AG09319 (cell line): ENCODE results near the gene SLC24A4.

Experiments used
- DNase-seq: peaks from one replicate; pipeline ENCODE4 v3.0.0-alpha.2; 2010; ENCODE audit warnings: low read depth; ENCODE audit errors: extremely low read depth
- CTCF ChIP-seq: IDR thresholded peaks from 2 replicates; pipeline ENCODE4 v1.5.1; 2011; ENCODE audit warnings: low read depth, mild to moderate bottlenecking, inconsistent platforms, low read length, moderate library complexity

Gene SLC24A4

GRCh38 chr14:92316937-92317336 lies 6.0 kb upstream of the SLC24A4 start:
- no peak for DNase-seq
- no peak for TF ChIP-seq CTCF

- no peak for DNase-seq
- TF ChIP-seq CTCF: no peak
Observed at GRCh38 chr14:92317511-92317910, 5.5 kb upstream of the SLC24A4 start.

GRCh38 chr14:92321701-92322100 lies 1.3 kb upstream of the SLC24A4 start:
- no peak for DNase-seq
- no peak for TF ChIP-seq CTCF

GRCh38 chr14:92322516-92322915 lies 449 bp upstream of the SLC24A4 start:
- no peak for DNase-seq
- no peak for TF ChIP-seq CTCF

- DNase-seq: no peak
- TF ChIP-seq CTCF: no peak
Observed at GRCh38 chr14:92323916-92324818, 1.2 kb downstream of the SLC24A4 start.

- TF ChIP-seq CTCF: no peak
- DNase-seq: no peak
Observed at GRCh38 chr14:92325835-92326234, 2.9 kb downstream of the SLC24A4 start.

GRCh38 chr14:92328664-92329255 lies 5.8 kb downstream of the SLC24A4 start:
- TF ChIP-seq CTCF: no peak
- DNase-seq: no peak
